ENCODE measurements around the gene SARDH.
"Not testable (repeated sequence)": the region's sequence is repeated elsewhere in the genome, so short reads cannot be mapped to it uniquely, and the experiment has no call there.

Gene SARDH

GRCh38 chr9:133638076-133638475 is 100.1 kb downstream of the SARDH start:
- in situ Hi-C loops (cut with MboI; ENCODE audit: low sequenced_read_pairs): no loop called here

GRCh38 chr9:133637451-133638055 is 100.6 kb downstream of the SARDH start:
- in situ Hi-C loops (cut with MboI; ENCODE audit: low sequenced_read_pairs): no loop called here

- in situ Hi-C loops (cut with MboI; ENCODE audit: low sequenced_read_pairs): no loop called here
Measured at GRCh38 chr9:133636902-133637301, 101.2 kb downstream of the SARDH start.

DNA sequence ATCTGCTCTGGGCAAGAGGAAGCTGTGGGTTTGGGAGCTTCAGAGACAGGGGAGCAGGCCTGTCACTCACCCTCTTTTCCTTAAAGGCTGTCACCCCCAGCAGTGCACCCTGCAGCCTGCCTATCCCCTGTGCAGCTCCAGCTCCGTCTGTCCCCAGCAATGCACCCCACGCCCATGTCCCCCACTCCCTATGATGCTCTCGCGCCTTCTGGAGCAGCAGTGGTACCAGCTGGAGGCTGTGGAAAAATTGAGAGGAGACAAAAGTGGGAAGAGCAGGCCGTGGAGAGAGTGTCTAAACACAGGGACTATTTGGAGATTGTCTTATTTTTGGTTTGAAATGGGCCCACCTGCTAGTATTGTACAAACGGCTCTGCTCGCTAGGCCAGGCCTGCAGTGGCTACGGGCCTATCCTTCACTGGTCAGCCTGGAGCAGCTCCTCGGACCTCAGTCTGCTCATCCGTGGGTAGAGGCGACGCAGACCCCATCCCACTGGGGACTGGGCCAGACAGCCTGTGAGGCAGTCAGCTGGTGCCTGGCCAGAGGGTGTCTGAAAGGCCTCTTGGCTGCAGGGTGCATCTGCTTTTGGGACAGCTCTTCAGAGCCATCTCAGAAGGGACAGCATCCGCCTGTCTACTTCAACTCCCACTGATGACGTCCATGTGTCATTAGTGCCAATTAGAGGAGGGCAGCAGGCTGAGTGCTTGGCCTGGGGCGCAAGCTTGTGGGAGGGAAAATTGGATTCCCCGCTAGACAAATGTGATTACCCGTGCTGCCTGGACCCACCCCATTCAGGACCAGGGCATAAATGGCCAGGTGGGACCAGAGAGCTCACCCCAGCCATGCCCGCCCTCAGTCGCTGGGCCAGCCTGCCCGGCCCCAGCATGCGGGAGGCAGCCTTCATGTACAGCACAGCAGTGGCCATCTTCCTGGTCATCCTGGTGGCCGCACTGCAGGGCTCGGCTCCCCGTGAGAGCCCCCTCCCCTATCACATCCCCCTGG is 102.3 kb downstream of the SARDH start, which contains the start of gene DBH:
Gene DBH, plus strand, starts transcription at position 831 of the 999 bp plus-strand sequence. Its CDS starts 9 bp downstream, at position 840.
- in situ Hi-C loops (cut with MboI; ENCODE audit: low sequenced_read_pairs): no loop called here

GRCh38 chr9:133635098-133635497 is 103.1 kb downstream of the SARDH start:
- in situ Hi-C loops (cut with MboI; ENCODE audit: low sequenced_read_pairs): no loop called here

DNA sequence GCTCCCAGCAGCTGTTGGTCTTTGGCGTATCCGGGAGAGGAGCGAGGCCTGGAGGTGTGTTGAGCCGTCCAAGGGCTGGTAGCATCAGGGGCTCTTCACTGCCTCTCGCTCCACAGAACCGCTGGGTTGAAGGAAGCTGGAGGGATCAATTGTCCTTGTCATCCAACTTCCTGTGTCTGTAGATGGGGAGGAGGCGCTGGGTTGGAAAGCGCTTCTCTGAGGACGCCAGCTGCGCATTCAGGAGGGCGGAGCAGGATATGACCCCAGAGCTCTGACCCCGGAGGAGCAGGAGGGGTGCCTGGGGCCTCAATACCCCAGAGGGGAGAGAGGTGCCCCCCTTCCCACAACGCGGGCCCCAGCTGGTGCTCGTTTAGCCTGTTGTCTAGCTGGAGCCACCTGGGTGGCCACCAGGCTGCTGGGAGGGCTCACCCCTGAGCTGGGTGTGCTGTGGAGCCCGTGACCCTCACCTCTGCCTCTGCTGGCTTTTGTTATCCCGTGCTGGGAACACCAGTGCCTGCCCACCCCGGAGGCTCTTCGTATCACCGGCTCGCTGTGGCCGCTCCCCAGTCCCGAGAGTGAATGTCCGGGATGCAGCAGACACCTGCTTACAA is 104.0 kb downstream of the SARDH start:
- in situ Hi-C loops (cut with MboI; ENCODE audit: low sequenced_read_pairs): no loop called here

- in situ Hi-C loops (cut with MboI; ENCODE audit: low sequenced_read_pairs): no loop called here
Measured at GRCh38 chr9:133633681-133634080, 104.5 kb downstream of the SARDH start.

GRCh38 chr9:133632806-133633680 is 105.1 kb downstream of the SARDH start:
- in situ Hi-C loops (cut with MboI; ENCODE audit: low sequenced_read_pairs): no loop called here

- in situ Hi-C loops (cut with MboI; ENCODE audit: low sequenced_read_pairs): no loop called here
Measured at GRCh38 chr9:133631111-133631510, 107.0 kb downstream of the SARDH start.

- in situ Hi-C loops (cut with MboI; ENCODE audit: low sequenced_read_pairs): no loop called here
Measured at GRCh38 chr9:133629221-133630110, 108.7 kb downstream of the SARDH start.

DNA sequence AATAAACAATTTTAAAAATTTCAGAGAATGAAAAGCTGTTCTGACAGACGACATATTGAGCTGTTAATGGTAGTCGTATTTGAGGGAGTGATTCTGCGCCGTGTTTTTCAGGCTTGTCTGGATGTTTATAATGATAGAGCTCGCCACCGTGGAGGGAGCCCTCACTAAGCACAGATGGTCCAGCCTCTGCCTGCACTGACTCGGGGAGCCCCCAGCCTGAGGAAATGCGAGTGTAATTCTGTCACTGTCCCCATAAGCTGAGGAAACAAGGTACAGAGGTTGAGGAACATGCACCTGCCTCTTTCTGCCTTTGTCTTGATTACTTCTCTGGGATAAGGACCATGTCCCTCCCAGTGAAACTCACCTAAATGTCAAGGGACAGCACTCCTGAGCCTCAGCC is 109.4 kb downstream of the SARDH start:
- in situ Hi-C loops (cut with MboI; ENCODE audit: low sequenced_read_pairs): no loop called here

DNA sequence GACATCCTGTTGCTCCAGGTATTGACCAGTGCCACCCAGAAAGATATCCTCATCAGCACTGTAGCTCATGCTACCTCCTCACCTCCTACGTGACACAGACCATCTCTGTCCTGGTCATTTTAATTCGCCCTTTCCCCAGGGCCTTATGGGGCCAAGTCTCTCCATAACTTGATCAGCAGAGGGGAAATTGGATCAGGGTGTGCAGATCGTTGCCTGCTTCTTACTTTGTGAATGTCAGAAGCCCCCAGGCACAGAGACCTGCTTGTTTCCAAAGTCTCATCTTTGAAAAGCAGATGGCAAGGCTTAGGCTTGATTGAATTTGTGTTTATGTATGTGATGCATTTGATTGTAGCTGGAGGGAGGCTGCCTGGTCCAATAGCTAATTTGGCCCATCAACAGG is 110.8 kb downstream of the SARDH start:
- in situ Hi-C loops (cut with MboI; ENCODE audit: low sequenced_read_pairs): no loop called here

GRCh38 chr9:133626008-133626407 is 112.1 kb downstream of the SARDH start:
- in situ Hi-C loops (cut with MboI; ENCODE audit: low sequenced_read_pairs): not testable (repeated sequence)

- in situ Hi-C loops (cut with MboI; ENCODE audit: low sequenced_read_pairs): no loop called here
Measured at GRCh38 chr9:133622555-133622954, 115.6 kb downstream of the SARDH start.

DNA sequence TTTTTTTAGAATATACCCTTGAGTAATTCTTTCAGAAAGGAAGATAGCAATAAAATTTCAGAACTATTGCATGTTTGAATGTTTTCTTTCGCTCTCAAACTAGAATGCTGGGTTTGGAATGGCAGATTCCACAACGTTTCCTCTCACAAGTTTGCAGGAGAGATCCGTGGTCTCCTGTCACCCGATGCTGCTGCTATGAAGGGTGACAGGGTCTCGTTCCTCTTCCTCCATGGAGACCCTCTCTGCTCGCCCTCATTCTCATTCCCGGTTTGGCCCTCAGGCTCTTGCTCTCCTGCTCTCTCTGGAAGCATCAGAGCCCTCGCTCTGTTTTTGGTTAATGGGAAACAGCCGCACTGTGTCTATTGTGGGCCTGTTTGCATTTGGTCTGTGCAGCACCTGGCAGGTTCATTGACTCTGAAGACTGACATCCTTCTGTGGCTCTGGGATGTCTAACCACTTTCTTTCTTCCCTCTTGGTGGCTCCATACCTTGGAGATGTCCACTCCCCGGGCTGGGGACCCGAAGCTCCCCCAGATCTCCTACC is 116.4 kb downstream of the SARDH start:
- in situ Hi-C loops (cut with MboI; ENCODE audit: low sequenced_read_pairs): no loop called here

DNA sequence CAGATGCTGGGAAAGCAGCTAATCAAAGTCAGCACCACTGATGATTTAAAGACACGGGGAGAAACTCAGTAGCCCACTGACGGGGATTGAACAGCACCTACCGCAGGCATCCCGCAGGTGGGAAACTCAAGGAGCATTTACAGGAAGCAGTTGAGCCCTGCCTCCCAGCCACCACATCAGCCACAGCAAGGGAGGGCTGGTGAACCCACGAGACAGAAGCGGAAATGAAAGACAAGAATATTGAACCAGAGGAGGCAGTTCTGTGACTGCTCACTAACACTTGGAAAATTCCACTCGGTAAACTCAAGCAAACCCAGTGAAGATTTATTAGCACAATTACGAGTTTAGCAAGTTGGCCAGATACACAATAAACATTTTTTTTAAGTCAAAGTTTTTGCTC is 118.4 kb downstream of the SARDH start:
- in situ Hi-C loops (cut with MboI; ENCODE audit: low sequenced_read_pairs): no loop called here

DNA sequence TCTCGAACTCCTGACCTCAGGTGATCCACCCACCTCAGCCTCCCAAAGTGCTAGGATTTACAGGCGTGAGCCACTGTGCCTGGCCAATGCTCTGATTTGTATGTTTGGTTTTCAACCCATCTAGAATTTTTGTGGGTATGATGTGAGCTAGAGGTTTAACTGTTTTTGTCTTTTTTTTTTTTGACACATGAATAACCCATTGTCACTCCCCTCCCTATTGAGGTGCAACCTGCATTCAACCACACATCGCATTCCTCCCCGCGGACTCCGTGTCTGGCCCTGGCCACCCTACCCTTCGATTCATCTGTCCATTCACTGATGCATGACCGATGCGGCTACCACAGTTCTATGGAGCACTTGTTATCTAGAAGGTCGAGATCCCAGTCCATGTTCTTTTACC is 119.4 kb downstream of the SARDH start:
- in situ Hi-C loops (cut with MboI; ENCODE audit: low sequenced_read_pairs): no loop called here

- in situ Hi-C loops (cut with MboI; ENCODE audit: low sequenced_read_pairs): no loop called here
Measured at GRCh38 chr9:133616643-133617405, 121.3 kb downstream of the SARDH start.

Data from HL-60/S4 treated with retinoic acid at 250 ng/mL for 4 days and 3 days (cell line).